Kidney (tissue), 14 donors: ENCODE measurements around the gene CUBN. TPM values are rescaled to one million over a fixed set of nuclear protein-coding genes. Genes with fewer than 3 reads are reported as not detected.

Experiments
- DNase-seq, 5 donors: peaks; one replicate each; pipeline ENCODE4 v3.0.0-alpha.2; 2013 to 2020
- FAIRE-seq: peaks from 2 replicates; lab custom pipeline; 2012; peaks lifted over from hg19 to GRCh38; lab: Jason Lieb, UNC
- H3K27ac ChIP-seq, 2 donors: one replicate each; pipeline ENCODE4 v1.7.0; 2013; ENCODE audit warnings: low read depth in 2 of 2, low read length in 2 of 2, inconsistent platforms in 1 of 2
- H3K27me3 ChIP-seq: one replicate; pipeline ENCODE4 v1.7.1; 2013; ENCODE audit warnings: low read length, inconsistent platforms; ENCODE audit not compliant: control insufficient read depth, insufficient read depth
- H3K36me3 ChIP-seq, 3 donors: one replicate each; pipeline versions ENCODE4 v1.7.0 to v1.7.1; 2013; ENCODE audit warnings: low read length in 3 of 3, control low read depth in 1 of 3, inconsistent platforms in 1 of 3; ENCODE audit not compliant: insufficient read depth in 3 of 3, control insufficient read depth in 2 of 3
- H3K4me1 ChIP-seq, 3 donors: one replicate each; pipeline versions ENCODE4 v1.7.0 to v1.7.1; 2013; ENCODE audit warnings: low read length in 3 of 3, inconsistent platforms in 1 of 3, low read depth in 1 of 3; ENCODE audit not compliant: control insufficient read depth in 2 of 3, insufficient read depth in 2 of 3
- H3K4me3 ChIP-seq, 3 donors: one replicate each; pipeline versions ENCODE4 v1.7.0 to v1.8.1; 2013; ENCODE audit warnings: low read length in 3 of 3, control low read depth in 1 of 3, inconsistent platforms in 1 of 3
- H3K9ac ChIP-seq, 3 donors: one replicate each; pipeline versions ENCODE4 v1.7.0 to v1.7.1; 2013; ENCODE audit warnings: low read length in 3 of 3, control low read depth in 1 of 3, inconsistent platforms in 1 of 3
- H3K9me3 ChIP-seq, 3 donors: one replicate each; pipeline versions ENCODE4 v1.7.0 to v1.7.1; 2013; ENCODE audit warnings: low read length in 3 of 3, control low read depth in 1 of 3, inconsistent platforms in 1 of 3; ENCODE audit not compliant: control insufficient read depth in 2 of 3, insufficient read depth in 1 of 3
- intact Hi-C: fragments of 100-400 bp; cut with DNase I; formaldehyde crosslinking; loops from one replicate; pipeline ENCODE4 v1.11.1; 2022
- polyA plus RNA-seq: library from polyadenylated mRNA; stranded (reverse); fragments of 350-450 nt; fragmentation: Illumina TruSeq; extraction: RNeasy Lipid Tissue Mini Kit (QIAGEN cat#74804); gene quantifications from one replicate; pipeline ENCODE4 v1.2.3, GENCODE V29; 2014; ENCODE audit warnings: low read depth, low replicate concordance; ENCODE audit not compliant: insufficient read depth
- total RNA-seq: library from RNA; stranded (reverse); fragmentation: NEBNext Ultra II Directional; extraction: Animal tissue kit (Norgen Biotek cat#: 25700); gene quantifications from one replicate; pipeline ENCODE4 v1.2.1, GENCODE V29; 2021
- TF ChIP-seq, protein P1 (sequence below): IDR thresholded peaks from 3 replicates; pipeline ENCODE4 v1.5.1; 2012; ENCODE audit warnings: mild to moderate bottlenecking, moderate library complexity, borderline replicate concordance; ENCODE audit not compliant: insufficient read depth; ENCODE audit errors: extremely low read depth
- donor health status: control.
- donor health status: control.
- donor health status: control.
- donor health status: control.
- donor health status: control.
- donor health status: DM: yes; HTN: yes; CAD: no.
- donor health status: Normal renal cell carcinoma (clear cell type).

Gene CUBN
- total and polyA plus RNA-seq, 2 donors from 2014 or later: 14.8 to 31.6 TPM

DNA sequence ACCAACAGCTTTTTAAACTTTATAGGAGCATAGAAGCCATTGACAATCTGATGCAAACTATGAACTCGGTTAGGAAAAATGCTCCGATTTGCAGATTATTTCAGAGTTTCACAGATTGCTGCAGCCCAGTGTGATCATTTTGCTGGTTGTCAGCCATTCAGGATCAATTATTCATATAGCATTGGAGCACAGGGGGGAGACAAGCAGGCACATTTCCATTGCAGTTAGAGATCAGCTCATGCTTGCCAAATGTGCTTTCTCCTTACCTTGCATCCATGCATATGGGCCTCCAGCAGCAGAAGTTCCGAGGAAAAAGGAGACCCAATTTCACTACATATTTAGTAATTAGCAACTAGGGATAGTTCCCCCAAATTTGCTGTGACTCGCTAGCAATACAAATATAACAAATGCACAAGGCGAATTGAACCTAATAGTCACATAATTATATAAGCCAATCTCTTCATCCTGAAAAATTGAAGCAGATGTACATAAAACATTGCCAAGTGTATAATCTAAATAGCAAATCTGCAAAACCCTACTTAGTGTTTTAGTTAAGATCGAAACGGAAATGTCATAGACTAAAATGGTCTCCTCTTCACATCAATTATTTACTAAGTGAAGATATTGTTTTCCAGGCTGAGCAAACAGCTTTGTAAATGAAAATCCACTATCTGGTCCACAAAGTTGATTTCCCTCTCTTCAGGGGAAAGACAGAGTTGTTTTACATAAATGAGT is 262.9 kb downstream of the CUBN start:
- no peak overlapping the region for H3K4me3 ChIP-seq
- no peaks in the 10 kb centered on the region for H3K4me1 ChIP-seq
- TF ChIP-seq, protein P1, sequence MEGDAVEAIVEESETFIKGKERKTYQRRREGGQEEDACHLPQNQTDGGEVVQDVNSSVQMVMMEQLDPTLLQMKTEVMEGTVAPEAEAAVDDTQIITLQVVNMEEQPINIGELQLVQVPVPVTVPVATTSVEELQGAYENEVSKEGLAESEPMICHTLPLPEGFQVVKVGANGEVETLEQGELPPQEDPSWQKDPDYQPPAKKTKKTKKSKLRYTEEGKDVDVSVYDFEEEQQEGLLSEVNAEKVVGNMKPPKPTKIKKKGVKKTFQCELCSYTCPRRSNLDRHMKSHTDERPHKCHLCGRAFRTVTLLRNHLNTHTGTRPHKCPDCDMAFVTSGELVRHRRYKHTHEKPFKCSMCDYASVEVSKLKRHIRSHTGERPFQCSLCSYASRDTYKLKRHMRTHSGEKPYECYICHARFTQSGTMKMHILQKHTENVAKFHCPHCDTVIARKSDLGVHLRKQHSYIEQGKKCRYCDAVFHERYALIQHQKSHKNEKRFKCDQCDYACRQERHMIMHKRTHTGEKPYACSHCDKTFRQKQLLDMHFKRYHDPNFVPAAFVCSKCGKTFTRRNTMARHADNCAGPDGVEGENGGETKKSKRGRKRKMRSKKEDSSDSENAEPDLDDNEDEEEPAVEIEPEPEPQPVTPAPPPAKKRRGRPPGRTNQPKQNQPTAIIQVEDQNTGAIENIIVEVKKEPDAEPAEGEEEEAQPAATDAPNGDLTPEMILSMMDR: no peak
- H3K27ac ChIP-seq: no peak overlapping the region
- H3K9ac ChIP-seq: no peak overlapping the region
- FAIRE-seq (no peak), DNase-seq (no peak)
- H3K27me3 ChIP-seq: no peaks in the 10 kb centered on the region
- H3K9me3 ChIP-seq: no peaks in the 10 kb centered on the region
- intact Hi-C loops: no loop called here
- peaks cover 0 to 25% (median 5%) of the 10 kb centered on the region in 3 donors for H3K36me3 ChIP-seq

- TF ChIP-seq, protein P1: no peak
- no peaks in the 10 kb centered on the region for H3K4me1 ChIP-seq
- peaks cover 0 to 25% (median 5%) of the 10 kb centered on the region in 3 donors for H3K36me3 ChIP-seq
- no peak overlapping the region for H3K27ac ChIP-seq
- H3K9me3 ChIP-seq: no peaks in the 10 kb centered on the region
- FAIRE-seq (no peak), DNase-seq (no peak)
- no peaks in the 10 kb centered on the region for H3K27me3 ChIP-seq
- no peak overlapping the region for H3K9ac ChIP-seq
- intact Hi-C loops: no loop called here
- no peak overlapping the region for H3K4me3 ChIP-seq
Measured at GRCh38 chr10:16865766-16866165, 263.8 kb downstream of the CUBN start.

DNA sequence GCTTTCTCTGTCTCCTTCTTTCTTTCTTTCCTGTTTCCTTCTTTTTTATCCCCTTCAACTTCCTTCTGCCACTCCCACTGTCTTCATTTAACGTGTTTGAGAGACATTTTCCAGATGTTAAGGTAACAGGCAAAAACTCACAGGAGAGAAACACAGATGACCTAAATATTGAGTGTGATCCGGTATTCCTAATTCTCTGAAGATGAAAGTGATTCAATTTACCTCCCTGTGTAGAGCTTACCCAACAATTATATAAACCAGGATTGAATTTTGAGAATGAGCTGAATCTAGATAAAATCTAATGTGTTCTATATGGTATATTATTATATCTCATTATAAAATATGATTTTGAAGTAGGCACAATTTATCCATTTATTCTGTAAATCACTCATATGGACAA is 265.8 kb downstream of the CUBN start:
- no peak overlapping the region for H3K9ac ChIP-seq
- H3K27ac ChIP-seq: no peak overlapping the region
- H3K4me3 ChIP-seq: no peak overlapping the region
- no peaks in the 10 kb centered on the region for H3K27me3 ChIP-seq
- H3K4me1 ChIP-seq: no peaks in the 10 kb centered on the region
- no peaks in the 10 kb centered on the region for H3K9me3 ChIP-seq
- peaks cover 0 to 19% (median 5%) of the 10 kb centered on the region in 3 donors for H3K36me3 ChIP-seq
- intact Hi-C loops: no loop called here
- FAIRE-seq (no peak), DNase-seq (no peak)
- TF ChIP-seq, protein P1: no peak
